Neuron (in vitro differentiated cells): ENCODE results near the gene SERPINI1.

Experiments used
- H2AFZ ChIP-seq: one replicate; pipeline ENCODE4 v1.6.1; 2013; ENCODE audit warnings: low read depth, mild to moderate bottlenecking, inconsistent platforms, low read length, moderate library complexity
- H3K27me3 ChIP-seq: one replicate; pipeline ENCODE4 v1.6.1; 2013; ENCODE audit warnings: low read length; ENCODE audit not compliant: insufficient read depth
- H3K36me3 ChIP-seq: one replicate; pipeline ENCODE4 v1.6.1; 2013; ENCODE audit warnings: low read length; ENCODE audit not compliant: insufficient read depth
- H3K4me1 ChIP-seq: one replicate; pipeline ENCODE4 v1.6.1; 2013; ENCODE audit warnings: low read length; ENCODE audit not compliant: insufficient read depth
- H3K4me3 ChIP-seq: 2 replicates; pipeline ENCODE4 v1.5.1; 2013; ENCODE audit warnings: mild to moderate bottlenecking, low read length, moderate library complexity
- H3K9me3 ChIP-seq: one replicate; pipeline ENCODE4 v1.6.1; 2013; ENCODE audit warnings: low read length

The SERPINI1 gene

GRCh38 chr3:167851749-167852148, 116.2 kb downstream of the SERPINI1 start:
- Histone ChIP-seq H3K4me1 (no peaks in the 10 kb centered on the region), H2AFZ (no peak overlapping the region), H3K36me3 (no peaks in the 10 kb centered on the region)

GRCh38 chr3:167852216-167852615, 116.7 kb downstream of the SERPINI1 start:
- Histone ChIP-seq H3K9me3 (no peaks in the 10 kb centered on the region), H2AFZ (no peak overlapping the region), H3K27me3 (no peaks in the 10 kb centered on the region), H3K4me3 (no peak overlapping the region), H3K36me3 (no peaks in the 10 kb centered on the region), H3K4me1 (no peaks in the 10 kb centered on the region)

More at GRCh38 chr3:167851749-167852148, 116.2 kb downstream of the SERPINI1 start:
- no peaks in the 10 kb centered on the region for H3K9me3 ChIP-seq
- no peak overlapping the region for H3K4me3 ChIP-seq
- no peaks in the 10 kb centered on the region for H3K27me3 ChIP-seq

GRCh38 chr3:167854063-167854462, 118.5 kb downstream of the SERPINI1 start:
- no peaks in the 10 kb centered on the region for H3K4me1 ChIP-seq
- H3K9me3 ChIP-seq, result no peaks in the 10 kb centered on the region
- no peaks in the 10 kb centered on the region for H3K27me3 ChIP-seq
- no peak overlapping the region for H2AFZ ChIP-seq
- H3K4me3 ChIP-seq, result no peak overlapping the region
- H3K36me3 ChIP-seq, result no peaks in the 10 kb centered on the region

- Histone ChIP-seq H3K36me3 (no peaks in the 10 kb centered on the region), H3K4me3 (no peak overlapping the region), H3K4me1 (no peaks in the 10 kb centered on the region), H2AFZ (no peak overlapping the region), H3K9me3 (no peaks in the 10 kb centered on the region), H3K27me3 (no peaks in the 10 kb centered on the region)
Observed at GRCh38 chr3:167854846-167855245, 119.3 kb downstream of the SERPINI1 start.

- Histone ChIP-seq H3K27me3 (no peaks in the 10 kb centered on the region), H3K9me3 (no peaks in the 10 kb centered on the region), H2AFZ (no peak overlapping the region), H3K4me1 (no peaks in the 10 kb centered on the region), H3K4me3 (no peak overlapping the region), H3K36me3 (no peaks in the 10 kb centered on the region)
Observed at GRCh38 chr3:167855306-167855705, 119.8 kb downstream of the SERPINI1 start.

GRCh38 chr3:167858865-167859264, 123.3 kb downstream of the SERPINI1 start:
- H3K9me3 ChIP-seq, result peaks cover 2% of the 10 kb centered on the region
- H3K36me3 ChIP-seq, result no peaks in the 10 kb centered on the region
- H3K4me3 ChIP-seq, result no peak overlapping the region
- H3K27me3 ChIP-seq, result no peaks in the 10 kb centered on the region
- no peaks in the 10 kb centered on the region for H3K4me1 ChIP-seq
- no peak overlapping the region for H2AFZ ChIP-seq

- Histone ChIP-seq H3K27me3 (no peaks in the 10 kb centered on the region), H3K4me3 (no peak overlapping the region)
Observed at GRCh38 chr3:167859610-167860009, 124.1 kb downstream of the SERPINI1 start.

GRCh38 chr3:167861649-167862048, 126.1 kb downstream of the SERPINI1 start:
- peaks cover 2% of the 10 kb centered on the region for H3K9me3 ChIP-seq
- H2AFZ ChIP-seq, result peak overlapping the region; percentile 36

More at GRCh38 chr3:167859610-167860009, 124.1 kb downstream of the SERPINI1 start:
- peaks cover 2% of the 10 kb centered on the region for H3K9me3 ChIP-seq
- no peaks in the 10 kb centered on the region for H3K4me1 ChIP-seq
- no peak overlapping the region for H2AFZ ChIP-seq
- H3K36me3 ChIP-seq, result no peaks in the 10 kb centered on the region

GRCh38 chr3:167862104-167862730, 126.7 kb downstream of the SERPINI1 start:
- H3K4me1 ChIP-seq, result no peaks in the 10 kb centered on the region
- H3K36me3 ChIP-seq, result no peaks in the 10 kb centered on the region
- H3K9me3 ChIP-seq, result peaks cover 2% of the 10 kb centered on the region
- H3K4me3 ChIP-seq, result no peak overlapping the region
- H2AFZ ChIP-seq, result peak overlapping the region; percentile 36
- no peaks in the 10 kb centered on the region for H3K27me3 ChIP-seq

More at GRCh38 chr3:167861649-167862048, 126.1 kb downstream of the SERPINI1 start:
- Histone ChIP-seq H3K36me3 (no peaks in the 10 kb centered on the region), H3K4me3 (no peak overlapping the region), H3K4me1 (no peaks in the 10 kb centered on the region), H3K27me3 (no peaks in the 10 kb centered on the region)

- Histone ChIP-seq H3K36me3 (no peaks in the 10 kb centered on the region), H3K9me3 (peaks cover 2% of the 10 kb centered on the region)
Observed at GRCh38 chr3:167863811-167864551, 128.5 kb downstream of the SERPINI1 start.

GRCh38 chr3:167864552-167864874, 129.0 kb downstream of the SERPINI1 start:
- H3K4me3 ChIP-seq, result no peak overlapping the region
- no peaks in the 10 kb centered on the region for H3K27me3 ChIP-seq
- peaks cover 2% of the 10 kb centered on the region for H3K9me3 ChIP-seq
- no peaks in the 10 kb centered on the region for H3K4me1 ChIP-seq
- H3K36me3 ChIP-seq, result no peaks in the 10 kb centered on the region
- no peak overlapping the region for H2AFZ ChIP-seq

More at GRCh38 chr3:167863811-167864551, 128.5 kb downstream of the SERPINI1 start:
- Histone ChIP-seq H3K4me3 (no peak overlapping the region), H3K27me3 (no peaks in the 10 kb centered on the region), H3K4me1 (no peaks in the 10 kb centered on the region), H2AFZ (no peak overlapping the region)

GRCh38 chr3:167866331-167866730, 130.8 kb downstream of the SERPINI1 start:
- no peak overlapping the region for H3K4me3 ChIP-seq
- H3K9me3 ChIP-seq, result peaks cover 2% of the 10 kb centered on the region
- H2AFZ ChIP-seq, result no peak overlapping the region
- H3K36me3 ChIP-seq, result no peaks in the 10 kb centered on the region
- H3K4me1 ChIP-seq, result peaks cover 3% of the 10 kb centered on the region
- H3K27me3 ChIP-seq, result no peaks in the 10 kb centered on the region

- peaks cover 2% of the 10 kb centered on the region for H3K9me3 ChIP-seq
Observed at GRCh38 chr3:167867981-167868380, 132.5 kb downstream of the SERPINI1 start.

More at GRCh38 chr3:167867981-167868380, 132.5 kb downstream of the SERPINI1 start:
- Histone ChIP-seq H3K36me3 (no peaks in the 10 kb centered on the region), H2AFZ (no peak overlapping the region), H3K27me3 (no peaks in the 10 kb centered on the region), H3K4me3 (no peak overlapping the region), H3K4me1 (peaks cover 6% of the 10 kb centered on the region)
